ENCODE measurements around the gene CDC25B. TPM values are rescaled to one million over a fixed set of nuclear protein-coding genes. Genes with fewer than 3 reads are reported as not detected.

The CDC25B gene
- total RNA-seq, 2 donors from 2014 or later, result 8.7 to 25.6 TPM

DNA sequence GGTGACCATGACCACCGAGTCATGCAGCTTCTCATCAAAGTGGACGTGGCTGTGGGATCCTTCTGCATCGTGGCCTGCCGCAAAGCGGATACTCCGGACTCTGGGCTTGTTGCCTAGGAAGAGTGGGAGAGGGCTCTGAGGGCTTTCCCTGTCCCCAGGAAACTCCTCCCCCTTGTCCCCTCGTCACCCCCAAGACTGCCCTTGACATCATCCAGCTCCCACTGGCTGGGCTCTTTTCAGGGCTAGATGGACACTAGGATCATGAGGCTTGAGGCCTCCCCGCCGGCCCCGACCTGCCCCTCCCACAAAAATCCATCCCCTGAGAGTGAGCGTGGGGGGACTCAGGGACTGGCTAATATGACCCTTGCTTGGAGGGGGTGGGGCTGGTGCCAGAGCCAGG, 37.5 kb upstream of the CDC25B start:
- Histone ChIP-seq H3K27me3 (replicated peaks; ENCODE audit: insufficient read depth) (no peaks in the 10 kb centered on the region), H3K4me1 (replicated peaks) (no peaks in the 10 kb centered on the region), H3K4me3 (no peak overlapping the region), H3K27ac (no peak overlapping the region), H3K36me3 (no peaks in the 10 kb centered on the region), H3K9me3 (no peaks in the 10 kb centered on the region)
- no peak for DNase-seq (ENCODE audit: low spot score)
- WGBS, result 89% methylated on average over 11 of the region's 11 CpGs
- intact Hi-C loops (cut with DNase I), result no loop called here
- no peak for TF ChIP-seq POLR2A (IDR thresholded peaks at IDR 0.05)
- no peak for TF ChIP-seq POLR2AphosphoS5 (IDR thresholded peaks at IDR 0.05)
- no peak for TF ChIP-seq CTCF (IDR thresholded peaks at IDR 0.05)

GRCh38 chr20:3759316-3759823, 36.7 kb upstream of the CDC25B start:
- no peak for TF ChIP-seq POLR2A (IDR thresholded peaks at IDR 0.05)
- TF ChIP-seq CTCF (IDR thresholded peaks at IDR 0.05), result no peak
- TF ChIP-seq POLR2AphosphoS5 (IDR thresholded peaks at IDR 0.05), result no peak
- intact Hi-C loops (cut with DNase I), result no loop called here

DNA sequence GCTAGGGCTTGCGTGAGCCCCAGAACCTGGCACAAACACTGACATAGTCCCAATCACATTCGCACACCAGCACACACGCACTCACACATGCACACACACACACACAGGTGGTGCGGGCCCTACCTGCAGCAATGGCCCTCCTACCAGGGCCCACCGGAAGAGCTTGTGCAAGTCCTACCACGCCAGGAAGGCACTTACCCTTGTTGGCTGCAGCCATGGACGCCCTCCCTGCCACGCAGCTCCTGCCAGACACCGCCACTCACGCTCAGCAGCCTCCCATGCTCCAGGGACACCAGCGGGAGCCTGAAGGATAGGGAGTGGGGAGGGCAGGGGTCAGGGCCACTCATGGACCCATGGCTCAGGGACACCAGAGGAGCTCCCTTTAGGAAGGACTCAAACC, 36.2 kb upstream of the CDC25B start:
- TF ChIP-seq POLR2A (IDR thresholded peaks at IDR 0.05), result no peak
- no peak for TF ChIP-seq CTCF (IDR thresholded peaks at IDR 0.05)
- TF ChIP-seq POLR2AphosphoS5 (IDR thresholded peaks at IDR 0.05), result no peak
- Histone ChIP-seq H3K9me3 (no peaks in the 10 kb centered on the region), H3K27me3 (replicated peaks; ENCODE audit: insufficient read depth) (no peaks in the 10 kb centered on the region), H3K27ac (no peak overlapping the region), H3K4me3 (no peak overlapping the region), H3K36me3 (no peaks in the 10 kb centered on the region), H3K4me1 (replicated peaks) (no peaks in the 10 kb centered on the region)
- no peak for DNase-seq (ENCODE audit: low spot score)
- over 99% methylated on average over 11 of the region's 11 CpGs for WGBS
- intact Hi-C loops (cut with DNase I), result no loop called here

More at GRCh38 chr20:3759316-3759823, 36.7 kb upstream of the CDC25B start:
- H3K9me3 ChIP-seq, result no peaks in the 10 kb centered on the region
- 86% methylated on average over 11 of the region's 11 CpGs for WGBS
- no peak for DNase-seq (ENCODE audit: low spot score)
- H3K4me1 ChIP-seq (replicated peaks), result no peaks in the 10 kb centered on the region
- no peak overlapping the region for H3K4me3 ChIP-seq
- no peaks in the 10 kb centered on the region for H3K36me3 ChIP-seq
- H3K27ac ChIP-seq, result no peak overlapping the region
- H3K27me3 ChIP-seq (replicated peaks; ENCODE audit: insufficient read depth), result no peaks in the 10 kb centered on the region

DNA sequence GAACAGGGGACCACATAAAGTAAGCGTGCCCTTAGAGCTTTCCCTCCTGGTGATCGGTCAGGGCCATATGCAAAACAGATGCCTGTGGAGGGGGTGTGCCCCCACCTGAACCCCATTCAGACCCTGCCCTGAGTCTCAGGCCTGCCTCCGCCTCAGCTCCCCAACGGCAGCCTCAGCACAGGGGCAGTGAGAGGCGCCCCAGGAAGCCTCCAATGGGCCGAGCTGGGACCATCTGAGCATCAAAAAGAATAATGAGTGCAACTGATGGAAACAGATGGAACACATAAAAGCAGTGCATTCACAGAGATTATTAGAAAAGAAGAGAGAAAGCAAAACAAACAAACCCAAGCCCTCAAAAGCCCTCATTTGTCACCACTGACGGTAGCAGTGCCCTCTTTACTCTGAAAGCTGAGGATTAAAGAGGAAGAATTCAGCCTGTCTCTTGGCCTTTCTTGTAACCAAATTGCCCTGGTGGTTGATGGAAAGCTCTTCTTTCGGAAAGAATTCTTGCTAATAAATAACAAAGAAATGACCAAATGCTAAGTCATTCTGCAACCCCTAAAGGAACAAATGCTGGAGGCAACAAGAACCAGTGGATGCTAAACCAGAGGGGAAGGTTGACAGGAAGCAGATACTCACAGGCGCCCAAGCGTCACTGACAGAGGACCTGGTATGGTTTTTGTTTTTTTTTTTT, 35.3 kb upstream of the CDC25B start:
- intact Hi-C loops (cut with DNase I), result no loop called here
- no peak overlapping the region for H3K27ac ChIP-seq
- 61% methylated on average over 10 of the region's 10 CpGs for WGBS

More for the DNA sequence above, 35.3 kb upstream of the CDC25B start:
- Histone ChIP-seq H3K4me3 (no peak overlapping the region), H3K36me3 (no peaks in the 10 kb centered on the region), H3K4me1 (replicated peaks) (no peaks in the 10 kb centered on the region), H3K27me3 (replicated peaks; ENCODE audit: insufficient read depth) (no peaks in the 10 kb centered on the region), H3K9me3 (no peaks in the 10 kb centered on the region)
- no peak for TF ChIP-seq CTCF (IDR thresholded peaks at IDR 0.05)
- no peak for TF ChIP-seq POLR2AphosphoS5 (IDR thresholded peaks at IDR 0.05)
- no peak for TF ChIP-seq POLR2A (IDR thresholded peaks at IDR 0.05)
- DNase-seq (ENCODE audit: low spot score), result no peak

All from prostate gland (tissue), 2 donors.